A673 (cell line): ENCODE results near the gene PKD1. TPM values are rescaled to one million over a fixed set of nuclear protein-coding genes. Genes with fewer than 3 reads are reported as not detected.
"Not testable (repeated sequence)": the region's sequence is repeated elsewhere in the genome, so short reads cannot be mapped to it uniquely, and the experiment has no call there.

Experiments
- BruUV-seq: library from RNA; stranded (reverse); fragments of 400-500 nt; replicated peaks from 2 replicates; lab custom pipeline; 2021; lab: Mats Ljungman, UMichigan
- CTCF ChIA-PET: fragments of 300-600 bp; sonication (Branson Sonifier 250); formaldehyde crosslinking; loops from one replicate; lab custom pipeline; 2022; ENCODE audit warnings: antibody characterized with exemption; lab: Charles Lee
- POLR2A ChIA-PET: fragments of 300-600 bp; sonication (Branson Sonifier 250); formaldehyde crosslinking; loops from one replicate; lab custom pipeline; 2022; ENCODE audit warnings: antibody characterized with exemption; ENCODE audit not compliant: low non-redundant PET; lab: Charles Lee
- DNase-seq: peaks from one replicate; pipeline ENCODE4 v3.0.0-alpha.2; 2015; ENCODE audit warnings: low spot score
- H3K27ac ChIP-seq: fragments of 200-600 bp; sonication (generic); 2 replicates; pipeline ENCODE4 v1.5.1; 2016; ENCODE audit warnings: mixed run types, low read depth, mild to moderate bottlenecking, mixed read lengths, antibody characterized with exemption, low read length; ENCODE audit not compliant: poor library complexity, severe bottlenecking
- H3K27me3 ChIP-seq: fragments of 200-600 bp; sonication (generic); replicated peaks from 2 replicates; pipeline ENCODE4 v1.6.1; 2017; ENCODE audit warnings: mixed run types, low read depth, mild to moderate bottlenecking, mixed read lengths, antibody characterized with exemption, low read length; ENCODE audit not compliant: insufficient read depth, poor library complexity
- H3K36me3 ChIP-seq: fragments of 200-600 bp; sonication (generic); 2 replicates; pipeline ENCODE4 v1.6.1; 2016; ENCODE audit warnings: mixed run types, mild to moderate bottlenecking, mixed read lengths, antibody characterized with exemption, low read length; ENCODE audit not compliant: insufficient read depth, poor library complexity, severe bottlenecking
- H3K4me1 ChIP-seq: fragments of 200-600 bp; sonication (generic); 2 replicates; pipeline ENCODE4 v1.6.1; 2017; ENCODE audit warnings: mixed run types, mild to moderate bottlenecking, mixed read lengths, antibody characterized with exemption, low read length; ENCODE audit not compliant: insufficient read depth, poor library complexity, severe bottlenecking
- H3K4me3 ChIP-seq: fragments of 200-600 bp; sonication (generic); 2 replicates; pipeline ENCODE4 v1.5.1; 2016; ENCODE audit warnings: low read depth, mixed run types, mild to moderate bottlenecking, mixed read lengths, low read length; ENCODE audit not compliant: poor library complexity, severe bottlenecking
- H3K9me3 ChIP-seq: fragments of 200-600 bp; sonication (generic); 2 replicates; pipeline ENCODE4 v1.6.1; 2016; ENCODE audit warnings: mixed run types, low read depth, mild to moderate bottlenecking, mixed read lengths, antibody characterized with exemption, low read length; ENCODE audit not compliant: poor library complexity, severe bottlenecking
- CTCF ChIP-seq: fragments of 300-800, 200-600 bp; sonication (generic); conservative IDR thresholded peaks from 2 replicates; pipeline ENCODE4 v1.5.1; 2017; ENCODE audit warnings: low read depth, mild to moderate bottlenecking, antibody characterized with exemption, low read length, moderate library complexity, mixed read lengths
- EZH2 ChIP-seq: fragments of 200-600 bp; sonication (generic); IDR thresholded peaks from 2 replicates; pipeline ENCODE4 v1.6.1; 2017; ENCODE audit warnings: borderline replicate concordance, low read depth, mild to moderate bottlenecking, mixed read lengths, antibody characterized with exemption, low read length; ENCODE audit not compliant: poor library complexity, severe bottlenecking
- intact Hi-C: fragments of 100-400 bp; cut with micrococcal nuclease; formaldehyde crosslinking; loops from one replicate; pipeline ENCODE4 v1.10.0; 2022; ENCODE audit not compliant: unreplicated experiment
- total RNA-seq: library from RNA; stranded (reverse); gene quantifications from 2 replicates; pipeline ENCODE4 v1.2.3, GENCODE V29; 2021

The PKD1 gene
- total RNA-seq, 1 experiment from 2014 or later: 121 TPM

- intact Hi-C loops: no loop called here
- CTCF ChIA-PET: interaction anchor here (0.7 kb wide), 1 partner anchor 825 kb away, joined by 3 read pairs; no protein-coding TSS in a partner anchor
- BruUV-seq: no TSS peak
Measured at GRCh38 chr16:2102471-2102870, 33.2 kb downstream of the PKD1 start.

GRCh38 chr16:2101581-2101980, 34.1 kb downstream of the PKD1 start:
- H3K36me3 ChIP-seq, CTCF ChIA-PET, H3K27me3 ChIP-seq, BruUV-seq, intact Hi-C loops, H3K9me3 ChIP-seq, H3K4me3 ChIP-seq, DNase-seq, POLR2A ChIA-PET, H3K27ac ChIP-seq, H3K4me1 ChIP-seq: not testable (repeated sequence)

More at GRCh38 chr16:2102471-2102870, 33.2 kb downstream of the PKD1 start:
- no peaks in the 10 kb centered on the region for H3K4me1 ChIP-seq
- no peak for DNase-seq
- H3K27ac ChIP-seq: no peak overlapping the region
- no peaks in the 10 kb centered on the region for H3K9me3 ChIP-seq
- H3K27me3 ChIP-seq: no peaks in the 10 kb centered on the region
- H3K4me3 ChIP-seq: no peak overlapping the region
- no peak for TF ChIP-seq CTCF
- TF ChIP-seq EZH2: no peak
- POLR2A ChIA-PET: no interaction called here
- H3K36me3 ChIP-seq: peaks cover 2% of the 10 kb centered on the region

- BruUV-seq, intact Hi-C loops: not testable (repeated sequence)
Measured at GRCh38 chr16:2097689-2098088, 38.0 kb downstream of the PKD1 start.

GRCh38 chr16:2096853-2097595, 38.7 kb downstream of the PKD1 start:
- intact Hi-C loops: no loop called here
- CTCF ChIA-PET: no interaction called here

More at GRCh38 chr16:2097689-2098088, 38.0 kb downstream of the PKD1 start:
- H3K4me3 ChIP-seq, H3K9me3 ChIP-seq, CTCF ChIA-PET, H3K27ac ChIP-seq, DNase-seq, H3K4me1 ChIP-seq, H3K27me3 ChIP-seq, POLR2A ChIA-PET: not testable (repeated sequence)
- H3K36me3 ChIP-seq: peaks cover 37% of the 10 kb centered on the region

More at GRCh38 chr16:2096853-2097595, 38.7 kb downstream of the PKD1 start:
- POLR2A ChIA-PET: no interaction called here
- H3K27me3 ChIP-seq: no peaks in the 10 kb centered on the region
- BruUV-seq: no TSS peak
- H3K4me3 ChIP-seq: no peak overlapping the region
- DNase-seq: no peak
- H3K36me3 ChIP-seq: peaks cover 41% of the 10 kb centered on the region
- H3K9me3 ChIP-seq: no peaks in the 10 kb centered on the region
- H3K4me1 ChIP-seq: no peaks in the 10 kb centered on the region
- no peak overlapping the region for H3K27ac ChIP-seq
- TF ChIP-seq CTCF (no peak), EZH2 (no peak)
